OCI-LY7 (cell line): Measurements from ENCODE around the gene MAP3K7. TPM values are rescaled to one million over a fixed set of nuclear protein-coding genes. Genes with fewer than 3 reads are reported as not detected.
A peak's percentile ranks its signal among the peaks of the same experiment; 100 is the strongest.

ENCODE experiments used
- BruUV-seq: library from RNA; stranded (reverse); fragments of 400-500 nt; replicated peaks from 2 replicates; lab custom pipeline; 2021; lab: Mats Ljungman, UMichigan
- CTCF ChIA-PET: fragments of 300-600 bp; sonication (Branson Sonifier 250); formaldehyde crosslinking; loops from one replicate; lab custom pipeline; 2022; ENCODE audit warnings: antibody characterized with exemption; ENCODE audit not compliant: unreplicated experiment; lab: Charles Lee
- POLR2A ChIA-PET: fragments of 300-600 bp; sonication (Branson Sonifier 250); formaldehyde crosslinking; loops from one replicate; lab custom pipeline; 2022; ENCODE audit warnings: antibody characterized with exemption; lab: Charles Lee
- DNase-seq: peaks from one replicate; pipeline ENCODE4 v3.0.0-alpha.2; 2015; ENCODE audit warnings: low spot score
- H2AFZ ChIP-seq: fragments of 200-600 bp; sonication (generic), shearing (Covaris generic); 2 replicates; pipeline ENCODE4 v1.6.1; 2014; ENCODE audit warnings: mild to moderate bottlenecking, antibody characterized with exemption, low read length, moderate library complexity
- H3K27ac ChIP-seq: fragments of 200-600 bp; sonication (generic); 2 replicates; pipeline ENCODE4 v1.5.1; 2014; ENCODE audit warnings: mixed run types, low read depth, mild to moderate bottlenecking, moderate library complexity, low read length, inconsistent platforms; ENCODE audit not compliant: poor library complexity, severe bottlenecking
- H3K36me3 ChIP-seq: fragments of 200-600 bp; sonication (generic); 2 replicates; pipeline ENCODE4 v1.6.1; 2014; ENCODE audit warnings: mild to moderate bottlenecking, antibody characterized with exemption, low read length, moderate library complexity, mixed read lengths; ENCODE audit not compliant: insufficient read depth
- H3K4me1 ChIP-seq: fragments of 200-600 bp; sonication (generic); 2 replicates; pipeline ENCODE4 v1.5.1; 2014; ENCODE audit warnings: mild to moderate bottlenecking, low read length; ENCODE audit not compliant: insufficient read depth, poor library complexity, severe bottlenecking
- H3K4me2 ChIP-seq: fragments of 200-600 bp; sonication (generic); 2 replicates; pipeline ENCODE4 v1.6.1; 2014; ENCODE audit warnings: mild to moderate bottlenecking, low read length
- H3K4me3 ChIP-seq: fragments of 200-600 bp; sonication (generic); 2 replicates; pipeline ENCODE4 v1.5.1; 2014; ENCODE audit warnings: mild to moderate bottlenecking, low read depth, low read length; ENCODE audit not compliant: poor library complexity, severe bottlenecking
- H3K79me2 ChIP-seq: fragments of 200-600 bp; sonication (generic); 2 replicates; pipeline ENCODE4 v1.6.1; 2016; ENCODE audit warnings: low read depth, mild to moderate bottlenecking, low read length, moderate library complexity, mixed read lengths; ENCODE audit not compliant: insufficient read depth
- H3K9me2 ChIP-seq: fragments of 200-600 bp; sonication (generic); 2 replicates; pipeline ENCODE4 v1.6.1; 2016; ENCODE audit warnings: mild to moderate bottlenecking, low read length, mixed read lengths; ENCODE audit not compliant: insufficient read depth
- H3K9me3 ChIP-seq: fragments of 200-600 bp; sonication (generic); 2 replicates; pipeline ENCODE4 v1.6.1; 2014; ENCODE audit warnings: mild to moderate bottlenecking, mixed run types, low read length, mixed read lengths
- H4K20me1 ChIP-seq: fragments of 200-600 bp; sonication (generic); 2 replicates; pipeline ENCODE4 v1.6.1; 2014; ENCODE audit warnings: mild to moderate bottlenecking, antibody characterized with exemption, low read length, moderate library complexity, mixed read lengths; ENCODE audit not compliant: insufficient read depth
- EZH2phosphoT487 ChIP-seq: fragments of 200-600 bp; sonication (generic); IDR thresholded peaks from 2 replicates; pipeline ENCODE4 v1.6.1; 2018; ENCODE audit warnings: low read depth, borderline replicate concordance, mild to moderate bottlenecking, mixed run types, antibody characterized with exemption, low read length, moderate library complexity, mixed read lengths
- intact Hi-C: fragments of 100-400 bp; cut with micrococcal nuclease; formaldehyde crosslinking; loops from one replicate; pipeline ENCODE4 v1.10.0; 2022; ENCODE audit not compliant: unreplicated experiment
- total RNA-seq, 2 experiments: library from RNA; depleted of rRNA in 1 of 2; stranded (reverse); fragments of >200 nt in 1 of 2; shearing (Covaris generic) in 1 of 2; gene quantifications; 2 replicates each; pipeline ENCODE4 v1.2.3, GENCODE V29; 2014 to 2022
- TF ChIP-seq, protein P1 (sequence below): fragments of 200-600 bp; sonication (generic); conservative IDR thresholded peaks from 2 replicates; pipeline ENCODE4 v1.5.1; 2014; ENCODE audit warnings: mild to moderate bottlenecking, antibody characterized with exemption, low read length, moderate library complexity, mixed read lengths

The MAP3K7 gene
- total RNA-seq, 2 experiments from 2014 or later: 29.5 to 45.7 TPM

- Histone ChIP-seq H2AFZ (peak overlapping the region; percentile 88; the same call in 1 of the 2 replicates), H3K9me2 (no peaks in the 10 kb centered on the region), H3K4me2 (peak overlapping the region; percentile 70), H3K9me3 (no peaks in the 10 kb centered on the region), H4K20me1 (no peaks in the 10 kb centered on the region), H3K27ac (no peak overlapping the region), H3K79me2 (no peaks in the 10 kb centered on the region), H3K4me1 (peaks cover 16% of the 10 kb centered on the region), H3K4me3 (peak overlapping the region; percentile 69), H3K36me3 (no peaks in the 10 kb centered on the region)
- intact Hi-C loops: no loop called here
- TF ChIP-seq, protein P1, sequence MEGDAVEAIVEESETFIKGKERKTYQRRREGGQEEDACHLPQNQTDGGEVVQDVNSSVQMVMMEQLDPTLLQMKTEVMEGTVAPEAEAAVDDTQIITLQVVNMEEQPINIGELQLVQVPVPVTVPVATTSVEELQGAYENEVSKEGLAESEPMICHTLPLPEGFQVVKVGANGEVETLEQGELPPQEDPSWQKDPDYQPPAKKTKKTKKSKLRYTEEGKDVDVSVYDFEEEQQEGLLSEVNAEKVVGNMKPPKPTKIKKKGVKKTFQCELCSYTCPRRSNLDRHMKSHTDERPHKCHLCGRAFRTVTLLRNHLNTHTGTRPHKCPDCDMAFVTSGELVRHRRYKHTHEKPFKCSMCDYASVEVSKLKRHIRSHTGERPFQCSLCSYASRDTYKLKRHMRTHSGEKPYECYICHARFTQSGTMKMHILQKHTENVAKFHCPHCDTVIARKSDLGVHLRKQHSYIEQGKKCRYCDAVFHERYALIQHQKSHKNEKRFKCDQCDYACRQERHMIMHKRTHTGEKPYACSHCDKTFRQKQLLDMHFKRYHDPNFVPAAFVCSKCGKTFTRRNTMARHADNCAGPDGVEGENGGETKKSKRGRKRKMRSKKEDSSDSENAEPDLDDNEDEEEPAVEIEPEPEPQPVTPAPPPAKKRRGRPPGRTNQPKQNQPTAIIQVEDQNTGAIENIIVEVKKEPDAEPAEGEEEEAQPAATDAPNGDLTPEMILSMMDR: no peak
- TF ChIP-seq EZH2phosphoT487: no peak
- DNase-seq: no peak
- ChIA-PET POLR2A (no interaction called here), CTCF (no interaction called here)
- BruUV-seq: no TSS peak
Observed at GRCh38 chr6:90610301-90610750, 23.5 kb upstream of the MAP3K7 start.

DNA sequence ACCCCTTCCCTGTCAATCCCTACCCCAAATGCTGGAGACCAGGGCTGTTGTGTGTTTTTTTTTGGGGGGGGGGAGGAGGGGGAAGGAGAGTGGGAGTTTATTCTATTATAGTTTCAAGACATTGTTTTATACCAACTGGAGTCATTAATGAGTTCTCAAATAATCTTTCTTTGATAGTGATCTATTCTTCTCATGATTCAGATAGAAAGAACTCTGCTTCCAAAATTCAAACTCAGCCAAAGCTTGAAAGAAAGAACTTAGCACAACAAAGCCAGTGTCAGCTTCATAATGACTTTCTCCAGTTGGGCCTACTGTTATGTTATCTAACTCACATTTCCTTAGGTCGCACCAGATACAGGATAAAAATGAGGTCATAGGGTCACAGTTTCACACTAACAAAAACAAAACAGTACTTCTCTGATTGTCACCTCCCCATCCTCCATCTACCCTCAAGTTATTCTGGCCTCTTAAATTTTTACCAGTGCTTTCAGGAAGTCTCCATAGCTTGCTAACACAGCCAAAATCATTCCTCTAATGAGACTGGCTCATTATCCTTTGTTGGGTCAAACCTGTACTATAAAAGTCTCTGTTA, 19.0 kb upstream of the MAP3K7 start:
- CTCF ChIA-PET: no interaction called here

DNA sequence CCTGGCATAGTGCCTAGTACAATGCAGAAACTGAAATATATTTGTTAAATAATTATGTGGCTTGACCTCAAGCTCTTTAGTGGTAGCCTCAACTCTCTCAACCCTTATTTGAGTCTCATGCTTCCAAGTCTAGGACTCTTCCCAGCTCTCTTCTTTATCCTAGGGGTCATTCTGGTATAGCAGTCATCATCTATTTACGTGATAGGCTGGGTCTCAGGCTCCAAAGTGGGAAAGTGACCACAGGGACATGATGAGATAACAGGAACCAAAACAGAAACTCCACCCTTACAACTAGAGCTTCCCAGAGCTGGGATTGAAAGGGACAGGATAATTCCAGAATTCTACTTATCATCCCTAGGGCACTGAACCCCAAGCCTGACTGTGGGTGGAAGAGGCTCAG, 17.7 kb upstream of the MAP3K7 start:
- no peaks in the 10 kb centered on the region for H3K79me2 ChIP-seq
- CTCF ChIA-PET: no interaction called here
- TF ChIP-seq, protein P1: no peak
- no peak for TF ChIP-seq EZH2phosphoT487

More for the DNA sequence above, 19.0 kb upstream of the MAP3K7 start:
- Histone ChIP-seq H3K79me2 (no peaks in the 10 kb centered on the region), H2AFZ (no peak overlapping the region), H3K4me2 (no peak overlapping the region), H3K9me3 (no peaks in the 10 kb centered on the region), H3K4me1 (peaks cover 6% of the 10 kb centered on the region), H3K27ac (no peak overlapping the region), H3K9me2 (no peaks in the 10 kb centered on the region), H3K36me3 (no peaks in the 10 kb centered on the region), H4K20me1 (no peaks in the 10 kb centered on the region), H3K4me3 (no peak overlapping the region)
- no TSS peak for BruUV-seq
- POLR2A ChIA-PET: interaction anchor here (1.1 kb wide), 1 partner anchor 15 kb away, joined by 3 read pairs; no protein-coding TSS in a partner anchor
- DNase-seq: no peak
- intact Hi-C loops: no loop called here
- no peak for TF ChIP-seq EZH2phosphoT487
- TF ChIP-seq, protein P1: no peak

More for the DNA sequence above, 17.7 kb upstream of the MAP3K7 start:
- H4K20me1 ChIP-seq: no peaks in the 10 kb centered on the region
- H3K4me1 ChIP-seq: no peaks in the 10 kb centered on the region
- no peak overlapping the region for H2AFZ ChIP-seq
- H3K36me3 ChIP-seq: no peaks in the 10 kb centered on the region
- no peak overlapping the region for H3K4me2 ChIP-seq
- POLR2A ChIA-PET: interaction anchor here (0.6 to 0.8 kb wide), 2 partner anchors 11 to 40 kb away, joined by 3 read pairs; no protein-coding TSS in a partner anchor
- no peaks in the 10 kb centered on the region for H3K9me2 ChIP-seq
- intact Hi-C loops: no loop called here
- no peak overlapping the region for H3K4me3 ChIP-seq
- no TSS peak for BruUV-seq
- DNase-seq: no peak
- no peaks in the 10 kb centered on the region for H3K9me3 ChIP-seq
- no peak overlapping the region for H3K27ac ChIP-seq
